ENCODE data around the gene MSI1. TPM values are rescaled to one million over a fixed set of nuclear protein-coding genes. Genes with fewer than 3 reads are reported as not detected.

Gene MSI1
- total RNA-seq, 4 donors from 2014 or later, result 0.16 to 9.2 (median 0.70) TPM

DNA sequence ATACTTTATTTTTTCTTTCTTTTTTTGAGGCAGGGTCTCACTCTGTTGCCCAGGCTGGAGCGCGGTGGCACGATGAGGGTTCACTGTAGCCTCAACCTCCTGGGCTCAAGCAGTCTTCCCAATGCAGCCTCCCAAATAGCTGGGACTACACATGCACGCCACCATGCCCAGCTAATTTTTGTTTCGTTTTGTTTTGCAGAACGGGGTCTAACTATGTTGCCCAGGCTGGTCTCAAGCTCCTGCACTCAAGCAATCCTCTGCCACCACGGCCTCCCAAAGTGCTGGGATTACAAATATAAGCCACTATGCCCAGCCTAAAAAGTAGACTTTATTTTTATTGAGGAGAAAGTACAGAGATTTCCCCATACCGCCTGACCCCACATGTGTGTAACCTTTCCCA lies 4.7 kb upstream of the MSI1 start:
- Histone ChIP-seq H3K9me3 (no peaks in the 10 kb centered on the region), H3K27ac (no peak overlapping the region), H3K4me3 (no peak overlapping the region), H3K36me3 (no peaks in the 10 kb centered on the region), H3K27me3 (peaks cover 98% of the 10 kb centered on the region), H3K4me1 (peaks cover 0 to 12% (median 6%) of the 10 kb centered on the region in 3 donors)
- no peak for ATAC-seq
- TF ChIP-seq POLR2A (IDR thresholded peaks at IDR 0.05) (no peak), CTCF (IDR thresholded peaks at IDR 0.05) (no peak), POLR2AphosphoS5 (IDR thresholded peaks at IDR 0.05) (no peak), EP300 (IDR thresholded peaks at IDR 0.05) (no peak)
- 93 to 94% methylated on average over 7 to 8 of the region's 8 CpGs for WGBS, 2 donors (ENCODE audit: low coverage in 1 of 2)

- no peak overlapping the region for H3K4me3 ChIP-seq
- WGBS, 2 donors (ENCODE audit: low coverage in 1 of 2), result 19 to 25% methylated on average over 3 to 6 of the region's 7 CpGs
- no peak overlapping the region for H3K27ac ChIP-seq
- no peaks in the 10 kb centered on the region for H3K36me3 ChIP-seq
- H3K9me3 ChIP-seq, result no peaks in the 10 kb centered on the region
- TF ChIP-seq EP300 (IDR thresholded peaks at IDR 0.05), result no peak
- no peak for TF ChIP-seq POLR2A (IDR thresholded peaks at IDR 0.05)
- no peak for TF ChIP-seq POLR2AphosphoS5 (IDR thresholded peaks at IDR 0.05)
- no peak for TF ChIP-seq CTCF (IDR thresholded peaks at IDR 0.05)
- H3K4me1 ChIP-seq, result peaks cover 0 to 22% (median 13%) of the 10 kb centered on the region in 3 donors
- H3K27me3 ChIP-seq, result peaks cover 82% of the 10 kb centered on the region
- ATAC-seq, result no peak
These were observed 1.6 kb upstream of the MSI1 start for GRCh38 chr12:120370343-120371243.

GRCh38 chr12:120369603-120370342 lies 809 bp upstream of the MSI1 start:
- peak overlapping the region in 1 of 2 donors; percentile 56 for H3K4me3 ChIP-seq
- ATAC-seq, result no peak
- H3K36me3 ChIP-seq, result no peaks in the 10 kb centered on the region
- H3K27ac ChIP-seq, result no peak overlapping the region
- TF ChIP-seq POLR2AphosphoS5 (IDR thresholded peaks at IDR 0.05) (no peak), CTCF (IDR thresholded peaks at IDR 0.05) (no peak), EP300 (IDR thresholded peaks at IDR 0.05) (no peak), POLR2A (IDR thresholded peaks at IDR 0.05) (no peak)
- H3K9me3 ChIP-seq, result no peaks in the 10 kb centered on the region
- 4 to 8% methylated on average over 5 to 15 of the region's 26 CpGs for WGBS, 2 donors (ENCODE audit: low coverage in 1 of 2)
- peaks cover 73% of the 10 kb centered on the region for H3K27me3 ChIP-seq
- peaks cover 0 to 22% (median 13%) of the 10 kb centered on the region in 3 donors for H3K4me1 ChIP-seq

DNA sequence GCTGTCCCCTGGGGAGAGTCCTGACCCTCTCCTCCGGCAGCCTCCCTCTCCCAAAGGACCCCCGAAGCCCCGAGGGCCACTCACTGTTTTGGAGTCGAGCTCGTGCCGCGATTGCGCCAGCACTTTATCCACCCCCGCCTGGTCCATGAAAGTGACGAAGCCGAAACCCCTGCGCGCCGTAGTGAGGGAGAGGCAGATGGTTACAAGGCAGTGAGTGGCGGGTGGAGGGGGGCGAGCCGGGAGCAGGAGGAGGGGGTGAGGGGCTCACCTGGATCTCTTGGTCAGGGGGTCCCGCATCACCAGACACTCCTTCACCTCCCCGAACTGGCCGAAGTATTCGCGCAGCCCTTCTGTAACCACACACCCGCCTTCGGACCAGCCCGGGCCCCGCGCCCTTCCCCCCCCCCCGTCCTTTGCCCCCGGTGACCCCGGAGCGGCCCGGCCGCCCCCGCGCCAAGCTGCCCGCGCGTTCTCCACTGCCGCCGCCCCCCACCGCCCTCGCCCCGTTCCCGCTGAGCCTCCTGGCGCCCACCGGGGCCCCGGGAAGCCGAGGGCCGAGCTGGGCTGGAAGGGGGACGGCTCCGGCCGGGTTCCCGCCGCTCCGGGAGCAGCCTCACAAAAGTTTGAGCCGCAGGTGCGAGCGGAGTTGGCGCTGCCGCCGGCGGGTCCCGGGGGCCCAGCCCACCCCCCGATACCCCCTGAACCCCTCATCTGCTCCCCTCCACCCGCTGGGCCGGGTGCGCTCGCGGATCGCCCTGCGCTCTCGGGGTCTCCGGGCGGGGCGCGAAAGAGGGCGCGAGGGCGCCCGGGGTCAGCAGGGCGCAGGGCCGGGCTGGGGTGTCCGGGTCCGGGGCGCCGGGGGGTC lies 808 bp downstream of the MSI1 start:
- Histone ChIP-seq H3K27me3 (peaks cover 63% of the 10 kb centered on the region), H3K36me3 (no peaks in the 10 kb centered on the region), H3K4me1 (peaks cover 0 to 22% (median 13%) of the 10 kb centered on the region in 3 donors), H3K4me3 (peak overlapping the region; percentile 0 to 56), H3K27ac (no peak overlapping the region), H3K9me3 (no peaks in the 10 kb centered on the region)
- TF ChIP-seq CTCF (IDR thresholded peaks at IDR 0.05) (no peak), POLR2A (IDR thresholded peaks at IDR 0.05) (no peak), EP300 (IDR thresholded peaks at IDR 0.05) (no peak), POLR2AphosphoS5 (IDR thresholded peaks at IDR 0.05) (no peak)
- ATAC-seq, result peak; percentile 14
- WGBS, 2 donors (ENCODE audit: low coverage in 1 of 2), result no CpG with 5 or more reads among the region's 86 CpGs
